Eye (tissue), 1 donor: ENCODE measurements around the gene ATE1.
"Not testable (repeated sequence)": the region's sequence is repeated elsewhere in the genome, so short reads cannot be mapped to it uniquely, and the experiment has no call there.

Experiments used
- DNase-seq: peaks from one replicate; pipeline ENCODE4 v3.0.0-alpha.2; 2015

Gene ATE1

DNA sequence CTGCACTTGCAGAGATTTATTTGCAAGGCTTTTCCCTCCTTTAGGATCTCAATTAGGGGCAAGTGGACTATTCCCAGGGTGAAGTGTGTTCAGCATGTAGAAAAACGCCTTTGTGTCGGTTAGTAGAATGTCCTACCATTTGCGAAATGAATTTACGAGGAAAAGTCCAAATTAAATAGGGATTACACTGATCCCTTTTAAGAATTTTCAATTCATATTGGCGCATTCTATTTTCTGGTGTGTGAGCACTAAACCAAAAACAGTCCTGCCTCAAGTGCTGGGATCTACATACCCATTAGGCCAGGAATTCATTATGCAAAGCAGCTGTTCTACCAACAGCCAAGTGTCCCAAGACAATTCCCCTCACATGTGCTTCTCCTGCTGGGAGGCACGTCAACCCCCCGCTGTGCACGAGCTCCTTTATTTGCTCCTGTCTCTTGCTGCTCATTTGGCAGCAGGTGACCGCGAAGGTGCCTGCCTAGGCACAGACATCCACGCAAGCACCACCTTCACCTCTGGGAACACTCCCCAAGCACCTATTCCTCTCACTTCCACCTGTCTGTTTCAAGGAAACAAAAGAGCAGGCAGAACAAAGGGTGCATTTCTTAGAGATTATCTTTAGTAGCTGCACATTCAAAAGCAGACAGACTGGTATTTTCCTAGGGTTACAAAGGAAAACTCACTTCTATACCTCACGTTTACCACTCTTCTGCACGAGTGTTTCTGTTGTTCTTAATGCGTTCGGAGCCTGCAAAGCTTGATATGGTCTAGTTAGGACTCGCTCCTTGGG is 195.0 kb downstream of the ATE1 start:
- peak; percentile 39 for DNase-seq

DNA sequence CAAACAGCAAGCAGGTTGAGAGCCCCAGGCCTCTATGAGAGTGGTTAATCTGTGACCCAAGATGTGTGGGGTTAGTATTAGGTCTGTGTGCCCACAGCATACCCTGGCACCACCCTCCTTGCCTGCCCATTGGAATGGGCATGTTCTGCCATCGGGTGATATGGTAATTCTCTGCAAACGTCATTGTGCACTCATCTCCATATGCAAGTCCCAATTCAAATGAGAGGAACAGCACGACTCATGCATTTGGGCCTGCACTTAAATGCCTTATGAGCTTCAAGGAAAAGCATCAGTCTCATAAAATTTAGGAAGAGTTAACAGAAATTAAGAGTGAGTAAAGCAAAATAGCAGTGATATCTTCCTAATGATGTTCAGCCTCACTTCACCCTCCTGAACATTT is 195.7 kb downstream of the ATE1 start:
- DNase-seq, result no peak

GRCh38 chr10:121724282-121724681 is 203.5 kb downstream of the ATE1 start:
- DNase-seq, result no peak

- no peak for DNase-seq
Measured at GRCh38 chr10:121722665-121723064, 205.2 kb downstream of the ATE1 start.

GRCh38 chr10:121721257-121721656 is 206.6 kb downstream of the ATE1 start:
- DNase-seq, result no peak

- DNase-seq, result no peak
Measured at GRCh38 chr10:121715969-121716368, 211.9 kb downstream of the ATE1 start.

DNA sequence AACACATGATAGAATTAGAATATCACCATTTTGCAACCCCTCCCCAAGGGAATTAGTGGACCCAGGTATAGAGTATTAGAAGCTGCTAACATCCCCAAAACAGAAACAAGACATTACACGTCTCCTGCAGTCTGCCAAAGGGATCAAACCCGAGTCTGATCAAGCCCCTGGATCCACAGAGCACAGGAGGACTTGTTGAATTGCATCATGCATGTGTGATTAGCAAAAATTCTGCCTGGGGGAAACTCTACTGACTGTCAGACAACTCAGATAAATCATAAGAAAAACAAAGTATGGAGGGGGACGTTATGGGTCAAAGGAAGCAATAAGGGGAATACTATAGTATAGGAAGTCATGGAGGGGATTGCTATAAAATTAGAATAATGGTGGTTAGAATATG is 212.8 kb downstream of the ATE1 start:
- DNase-seq, result no peak

DNA sequence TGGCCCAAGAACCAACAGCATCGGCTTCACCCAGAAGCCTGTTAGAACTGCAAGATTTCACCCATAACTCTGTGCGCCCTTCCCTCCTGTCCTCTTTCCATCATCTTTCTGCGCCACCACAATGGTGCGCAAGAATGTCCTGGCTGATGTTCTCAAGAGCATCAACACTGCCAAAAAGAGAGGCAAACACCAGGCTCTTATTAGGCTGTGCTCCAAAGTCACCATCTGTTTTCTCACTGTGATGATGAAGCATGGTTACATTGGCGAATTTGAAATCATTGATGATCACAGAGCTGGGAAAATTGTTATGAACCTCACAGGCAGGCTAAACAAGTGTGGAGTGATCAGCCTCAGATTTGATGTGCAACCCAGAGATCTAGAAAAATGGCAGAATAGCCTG is 214.3 kb downstream of the ATE1 start:
- DNase-seq, result no peak

- no peak for DNase-seq
Measured at GRCh38 chr10:121710971-121711370, 216.9 kb downstream of the ATE1 start.

DNA sequence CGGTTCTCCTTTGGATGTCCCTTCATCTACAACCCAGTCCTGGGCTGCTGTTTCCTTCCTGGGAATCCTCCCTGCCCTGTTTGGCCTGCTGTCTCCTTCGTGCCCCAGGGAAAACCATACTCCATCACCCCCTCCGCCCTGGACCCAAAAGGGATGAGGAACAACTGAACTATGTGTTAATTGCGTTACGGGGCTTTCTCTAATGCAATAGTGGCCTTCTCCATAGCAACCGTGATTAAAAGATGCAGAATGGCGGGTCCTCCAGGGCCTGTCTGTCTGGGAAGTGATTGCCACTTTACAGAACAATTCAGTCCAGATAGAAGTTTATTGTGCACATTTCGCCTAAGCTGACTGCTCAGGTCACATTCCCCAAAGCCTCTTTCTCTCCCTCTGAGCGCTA is 217.6 kb downstream of the ATE1 start:
- peak; percentile 68 for DNase-seq

GRCh38 chr10:121709675-121710073 is 218.2 kb downstream of the ATE1 start:
- peak; percentile 34 for DNase-seq

- DNase-seq, result peak; percentile 69
Measured at GRCh38 chr10:121708728-121709674, 218.8 kb downstream of the ATE1 start.

GRCh38 chr10:121702351-121703320 is 225.2 kb downstream of the ATE1 start:
- DNase-seq, result no peak

DNA sequence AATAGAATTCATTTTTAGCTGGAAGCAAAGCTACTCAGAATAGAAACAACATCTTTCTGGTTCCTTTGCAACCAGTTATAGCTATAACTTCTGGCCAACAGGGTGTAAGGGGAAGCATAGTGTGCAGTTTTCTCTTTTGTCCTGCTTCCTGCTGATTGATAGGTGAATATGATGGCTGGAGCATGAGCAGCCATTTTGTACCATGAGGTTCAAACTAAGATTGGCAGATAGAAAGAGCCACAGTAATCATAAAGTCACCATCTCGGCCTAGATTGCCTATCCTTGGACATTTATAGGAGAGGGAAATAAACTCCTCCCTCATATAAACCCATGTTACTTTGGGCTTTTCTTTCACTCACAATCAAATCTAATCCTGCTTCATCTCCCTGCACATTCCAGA is 227.4 kb downstream of the ATE1 start:
- no peak for DNase-seq

DNA sequence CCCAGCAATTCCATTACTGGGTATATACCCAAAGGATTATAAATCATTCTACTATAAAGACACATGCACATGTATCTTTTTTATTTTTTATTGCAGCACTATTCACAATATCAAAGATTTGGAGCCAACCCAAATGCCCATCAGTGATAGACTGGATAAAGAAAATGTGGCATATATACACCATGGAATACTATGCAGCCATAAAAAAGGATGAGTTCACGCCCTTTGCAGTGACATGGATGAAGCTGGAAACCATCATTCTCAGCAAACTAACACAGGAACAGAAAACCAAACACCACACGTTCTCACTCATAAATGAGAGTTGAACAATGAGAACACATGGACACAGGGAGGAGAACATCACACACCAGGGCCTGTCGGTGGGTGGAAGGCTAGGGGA is 228.1 kb downstream of the ATE1 start:
- not testable (repeated sequence) for DNase-seq

GRCh38 chr10:121698902-121699301 is 228.9 kb downstream of the ATE1 start:
- DNase-seq, result no peak

GRCh38 chr10:121698336-121698735 is 229.5 kb downstream of the ATE1 start:
- DNase-seq, result no peak

DNA sequence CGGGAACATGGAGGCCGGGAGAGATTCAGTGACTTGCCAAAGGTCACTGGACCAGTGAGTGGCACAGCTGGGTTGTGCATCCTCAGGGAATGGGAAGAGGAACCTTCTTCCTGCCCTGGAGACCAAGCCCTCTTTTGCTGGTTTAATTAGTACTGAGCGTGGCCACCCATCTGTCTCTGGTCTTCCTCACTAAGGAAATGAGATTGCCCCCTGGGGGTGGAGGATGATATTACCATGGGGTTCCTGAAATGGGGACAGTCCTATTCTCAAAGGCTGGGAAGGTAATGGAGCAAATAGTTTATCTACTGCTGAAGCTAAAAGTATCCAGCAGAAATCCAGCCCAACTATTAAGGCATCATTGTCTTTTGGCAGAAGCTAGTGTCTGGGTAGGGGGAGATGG is 231.0 kb downstream of the ATE1 start:
- no peak for DNase-seq

DNA sequence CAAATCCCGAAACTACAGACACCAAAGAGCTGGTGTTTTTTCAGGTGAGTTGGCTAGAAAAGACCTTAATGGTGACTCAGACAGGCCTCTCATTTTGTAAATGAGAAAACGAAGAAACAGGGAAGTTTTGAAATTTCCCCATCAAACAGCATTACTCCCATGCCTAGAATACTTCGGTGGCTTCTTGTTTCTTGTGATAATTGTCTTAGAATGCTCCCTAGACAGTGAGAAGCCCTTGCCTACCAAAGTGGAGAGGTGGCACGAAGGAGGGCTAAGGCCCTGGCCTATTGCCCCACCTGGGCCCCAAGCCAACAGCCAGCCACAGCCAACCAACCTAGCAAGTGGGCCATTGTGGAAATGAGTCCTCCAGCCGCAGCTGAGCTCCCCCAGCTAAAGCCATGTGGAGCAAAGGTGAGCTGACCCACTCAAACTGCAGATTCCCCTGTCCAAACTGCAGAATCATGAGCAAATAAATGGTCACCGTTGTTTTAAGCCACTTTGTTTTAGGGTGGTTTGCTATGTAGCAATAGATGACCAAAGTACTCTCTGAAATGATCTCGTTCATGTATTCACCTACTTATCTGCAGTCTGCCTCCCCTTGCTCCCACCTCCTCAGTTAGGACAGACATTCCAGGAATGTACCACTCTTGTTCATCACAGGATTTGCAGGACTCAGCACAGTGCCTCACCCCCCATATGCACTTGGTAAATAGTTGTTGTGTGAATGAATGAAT is 231.9 kb downstream of the ATE1 start:
- DNase-seq, result no peak

DNA sequence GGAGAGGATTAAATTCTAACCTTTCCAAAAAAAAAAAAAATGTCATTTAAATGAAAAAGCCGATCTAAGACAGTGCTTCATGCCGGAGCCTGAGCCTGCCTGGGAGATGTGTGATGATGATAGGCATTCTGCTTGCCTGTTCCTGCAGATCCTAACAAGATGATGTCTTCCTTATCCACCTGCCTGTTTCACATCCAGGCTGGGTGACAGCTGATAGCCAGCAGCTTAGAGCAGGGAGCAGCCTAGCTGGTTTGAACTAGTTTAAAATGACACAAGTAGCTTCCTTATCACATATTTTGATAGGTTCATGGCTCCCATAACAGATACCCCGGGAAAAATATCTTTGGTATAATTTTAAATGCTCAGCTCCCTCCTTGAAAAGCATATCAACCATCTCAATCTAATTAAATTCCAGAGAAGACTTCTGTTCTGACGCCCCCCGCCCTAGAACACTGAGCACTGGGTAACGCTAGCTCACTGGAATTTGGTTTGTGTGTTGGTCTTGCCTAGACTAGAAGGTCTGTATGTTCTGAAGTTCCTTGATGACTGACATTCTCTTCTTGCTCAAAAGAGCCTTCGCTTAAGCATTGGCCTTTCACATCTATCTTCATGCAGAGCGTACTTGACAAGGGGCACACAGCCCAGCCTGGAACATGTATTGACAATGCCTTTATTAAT is 232.7 kb downstream of the ATE1 start:
- DNase-seq, result no peak

GRCh38 chr10:121694327-121694965 is 233.4 kb downstream of the ATE1 start:
- no peak for DNase-seq
